ENCODE data around the gene PLLP. TPM values are rescaled to one million over a fixed set of nuclear protein-coding genes. Genes with fewer than 3 reads are reported as not detected.

The PLLP gene
- total RNA-seq, 1 donor from 2014 or later = not detected

DNA sequence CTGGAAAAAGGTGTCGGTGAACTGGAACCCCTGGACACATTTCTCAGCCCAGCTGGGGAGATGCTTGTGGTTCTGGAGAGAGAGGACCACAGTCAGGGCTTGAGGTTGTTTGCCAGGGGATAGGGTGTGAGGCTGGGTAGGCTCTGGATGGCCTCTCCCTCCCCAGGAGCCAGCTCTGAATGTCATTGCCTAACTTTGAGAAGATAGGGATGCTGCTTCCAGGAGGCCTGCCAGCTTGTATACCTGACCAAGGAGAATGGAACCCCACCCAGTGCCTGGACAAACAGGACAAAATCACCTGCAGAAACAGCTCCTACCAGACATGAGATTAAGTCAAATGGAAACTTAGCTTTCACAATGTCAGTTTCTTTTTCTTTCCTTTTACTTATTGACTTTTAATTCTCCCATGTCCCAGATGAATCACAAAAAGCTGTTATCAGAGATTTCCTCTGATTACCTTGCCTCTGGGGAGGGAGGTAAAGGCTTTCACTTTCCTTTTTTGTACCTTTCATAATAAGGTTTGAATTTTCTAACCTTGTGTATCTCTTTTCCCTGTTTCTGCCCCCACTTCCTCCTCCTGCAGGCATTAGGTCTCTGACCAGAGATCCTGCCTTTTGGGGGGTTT lies 29.8 kb upstream of the PLLP start:
- no peak for DNase-seq

GRCh38 chr16:57313509-57313908 lies 29.0 kb upstream of the PLLP start:
- no peak for DNase-seq
- Mint-ChIP-seq H3K9me3 (ENCODE audit: unreplicated experiment) (peaks cover 4% of the 10 kb centered on the region), H3K36me3 (ENCODE audit: unreplicated experiment) (no peaks in the 10 kb centered on the region), H3K4me3 (ENCODE audit: unreplicated experiment) (no peak overlapping the region), H3K27me3 (ENCODE audit: unreplicated experiment) (peaks cover 6% of the 10 kb centered on the region), H3K27ac (ENCODE audit: unreplicated experiment) (no peak overlapping the region), H3K4me1 (ENCODE audit: low read depth, unreplicated experiment) (no peaks in the 10 kb centered on the region)
- TF ChIP-seq, protein P1, sequence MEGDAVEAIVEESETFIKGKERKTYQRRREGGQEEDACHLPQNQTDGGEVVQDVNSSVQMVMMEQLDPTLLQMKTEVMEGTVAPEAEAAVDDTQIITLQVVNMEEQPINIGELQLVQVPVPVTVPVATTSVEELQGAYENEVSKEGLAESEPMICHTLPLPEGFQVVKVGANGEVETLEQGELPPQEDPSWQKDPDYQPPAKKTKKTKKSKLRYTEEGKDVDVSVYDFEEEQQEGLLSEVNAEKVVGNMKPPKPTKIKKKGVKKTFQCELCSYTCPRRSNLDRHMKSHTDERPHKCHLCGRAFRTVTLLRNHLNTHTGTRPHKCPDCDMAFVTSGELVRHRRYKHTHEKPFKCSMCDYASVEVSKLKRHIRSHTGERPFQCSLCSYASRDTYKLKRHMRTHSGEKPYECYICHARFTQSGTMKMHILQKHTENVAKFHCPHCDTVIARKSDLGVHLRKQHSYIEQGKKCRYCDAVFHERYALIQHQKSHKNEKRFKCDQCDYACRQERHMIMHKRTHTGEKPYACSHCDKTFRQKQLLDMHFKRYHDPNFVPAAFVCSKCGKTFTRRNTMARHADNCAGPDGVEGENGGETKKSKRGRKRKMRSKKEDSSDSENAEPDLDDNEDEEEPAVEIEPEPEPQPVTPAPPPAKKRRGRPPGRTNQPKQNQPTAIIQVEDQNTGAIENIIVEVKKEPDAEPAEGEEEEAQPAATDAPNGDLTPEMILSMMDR (IDR thresholded peaks at IDR 0.05; ENCODE audit: partially characterized antibody, unreplicated experiment) = no peak

More for the DNA sequence above, 29.8 kb upstream of the PLLP start:
- Mint-ChIP-seq H3K4me1 (ENCODE audit: low read depth, unreplicated experiment) (no peaks in the 10 kb centered on the region), H3K27ac (ENCODE audit: unreplicated experiment) (no peak overlapping the region), H3K9me3 (ENCODE audit: unreplicated experiment) (peaks cover 4% of the 10 kb centered on the region), H3K4me3 (ENCODE audit: unreplicated experiment) (no peak overlapping the region), H3K27me3 (ENCODE audit: unreplicated experiment) (peaks cover 6% of the 10 kb centered on the region), H3K36me3 (ENCODE audit: unreplicated experiment) (no peaks in the 10 kb centered on the region)
- TF ChIP-seq, protein P1 (IDR thresholded peaks at IDR 0.05; ENCODE audit: partially characterized antibody, unreplicated experiment) = no peak

- TF ChIP-seq, protein P1 (IDR thresholded peaks at IDR 0.05; ENCODE audit: partially characterized antibody, unreplicated experiment) = no peak
- Mint-ChIP-seq H3K27me3 (ENCODE audit: unreplicated experiment) (peaks cover 4% of the 10 kb centered on the region), H3K4me3 (ENCODE audit: unreplicated experiment) (no peak overlapping the region)
These were observed 26.3 kb upstream of the PLLP start for GRCh38 chr16:57310801-57311200.

GRCh38 chr16:57308041-57308440 lies 23.6 kb upstream of the PLLP start:
- Mint-ChIP-seq H3K27me3 (ENCODE audit: unreplicated experiment) (peaks cover 6% of the 10 kb centered on the region), H3K36me3 (ENCODE audit: unreplicated experiment) (no peaks in the 10 kb centered on the region), H3K4me1 (ENCODE audit: low read depth, unreplicated experiment) (no peaks in the 10 kb centered on the region), H3K9me3 (ENCODE audit: unreplicated experiment) (no peaks in the 10 kb centered on the region), H3K4me3 (ENCODE audit: unreplicated experiment) (no peak overlapping the region), H3K27ac (ENCODE audit: unreplicated experiment) (no peak overlapping the region)
- TF ChIP-seq, protein P1 (IDR thresholded peaks at IDR 0.05; ENCODE audit: partially characterized antibody, unreplicated experiment) = no peak
- no peak for DNase-seq

More at GRCh38 chr16:57310801-57311200, 26.3 kb upstream of the PLLP start:
- Mint-ChIP-seq H3K36me3 (ENCODE audit: unreplicated experiment) (no peaks in the 10 kb centered on the region), H3K27ac (ENCODE audit: unreplicated experiment) (no peak overlapping the region), H3K4me1 (ENCODE audit: low read depth, unreplicated experiment) (no peaks in the 10 kb centered on the region), H3K9me3 (ENCODE audit: unreplicated experiment) (no peaks in the 10 kb centered on the region)
- no peak for DNase-seq

DNA sequence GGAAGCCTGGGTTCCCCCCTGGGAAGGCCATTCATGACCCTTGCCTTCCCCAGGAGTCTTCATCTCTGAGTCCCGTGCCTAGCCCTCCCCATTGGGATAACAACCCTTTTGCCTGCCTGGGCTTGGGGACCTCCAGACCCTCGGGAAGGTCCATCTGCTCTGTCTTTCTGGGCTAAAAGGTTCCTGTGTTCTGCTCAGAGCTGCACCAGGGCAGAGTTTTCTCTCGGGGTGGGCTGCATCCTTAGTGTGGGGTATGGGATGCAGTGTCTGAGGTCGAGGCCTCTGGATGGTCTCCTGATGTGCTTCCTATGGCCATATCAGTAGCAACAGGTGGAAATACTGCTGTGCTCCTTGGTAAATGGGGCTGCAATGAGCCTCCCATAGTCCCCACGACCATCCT lies 22.9 kb upstream of the PLLP start:
- no peaks in the 10 kb centered on the region for H3K4me1 Mint-ChIP-seq (ENCODE audit: low read depth, unreplicated experiment)
- no peak overlapping the region for H3K4me3 Mint-ChIP-seq (ENCODE audit: unreplicated experiment)
- no peak for DNase-seq
- H3K27me3 Mint-ChIP-seq (ENCODE audit: unreplicated experiment) = peaks cover 6% of the 10 kb centered on the region
- TF ChIP-seq, protein P1 (IDR thresholded peaks at IDR 0.05; ENCODE audit: partially characterized antibody, unreplicated experiment) = no peak
- no peak overlapping the region for H3K27ac Mint-ChIP-seq (ENCODE audit: unreplicated experiment)
- no peaks in the 10 kb centered on the region for H3K36me3 Mint-ChIP-seq (ENCODE audit: unreplicated experiment)
- peaks cover 3% of the 10 kb centered on the region for H3K9me3 Mint-ChIP-seq (ENCODE audit: unreplicated experiment)
